Activated CD8-positive, alpha-beta T cell treated with anti-CD3 and anti-CD28 coated beads for 36 hours (primary cell): ENCODE results near the gene PI4KA. TPM values are rescaled to one million over a fixed set of nuclear protein-coding genes. Genes with fewer than 3 reads are reported as not detected.
"Not testable (repeated sequence)": the region's sequence is repeated elsewhere in the genome, so short reads cannot be mapped to it uniquely, and the experiment has no call there.

ENCODE experiments used
- ATAC-seq: fragments of 200-7000 bp; cut with Tn5 transposase; one replicate; pipeline ENCODE4 v1.10.0; 2021; ENCODE audit warnings: mild to moderate bottlenecking, moderate library complexity
- CTCF ChIA-PET: fragments of 350-600 bp; sonication (Branson Sonifier 250); formaldehyde crosslinking; loops from one replicate; lab custom pipeline; 2021; ENCODE audit warnings: antibody characterized with exemption; lab: Charles Lee
- POLR2A ChIA-PET: fragments of 350-600 bp; sonication (Branson Sonifier 250); formaldehyde crosslinking; loops from one replicate; lab custom pipeline; 2021; ENCODE audit warnings: antibody characterized with exemption; lab: Charles Lee
- DNase-seq: peaks from one replicate; pipeline ENCODE4 v3.0.0-alpha.2; 2020
- H3K27ac Mint-ChIP-seq: one replicate; pipeline ENCODE4 v1.8.0; 2021; ENCODE audit warnings: mild to moderate bottlenecking, mixed read lengths
- H3K27me3 Mint-ChIP-seq: one replicate; pipeline ENCODE4 v1.8.0; 2021; ENCODE audit warnings: mixed read lengths
- H3K36me3 Mint-ChIP-seq: one replicate; pipeline ENCODE4 v1.8.0; 2021; ENCODE audit warnings: low read depth, mixed read lengths
- H3K4me1 Mint-ChIP-seq: one replicate; pipeline ENCODE4 v1.8.0; 2021; ENCODE audit warnings: low read depth, mixed read lengths
- H3K4me3 Mint-ChIP-seq: one replicate; pipeline ENCODE4 v1.8.0; 2021; ENCODE audit warnings: mild to moderate bottlenecking, moderate library complexity, mixed read lengths
- H3K9me3 Mint-ChIP-seq: one replicate; pipeline ENCODE4 v1.8.0; 2021; ENCODE audit warnings: mixed read lengths
- CTCF ChIP-seq: fragments of 200-600 bp; IDR thresholded peaks from one replicate; pipeline ENCODE4 v1.8.0; 2022; ENCODE audit warnings: antibody characterized with exemption, mild to moderate bottlenecking
- intact Hi-C: fragments of 100-400 bp; cut with micrococcal nuclease; formaldehyde crosslinking; loops from one replicate; pipeline ENCODE4 v1.10.0; 2022
- total RNA-seq, 2 experiments: library from RNA; stranded (reverse); gene quantifications; one replicate each; pipeline ENCODE4 v1.2.3, GENCODE V29; 2021

Gene PI4KA
- total RNA-seq, 2 experiments from 2014 or later = 63.9 to 64.1 TPM

- peaks cover 30% of the 10 kb centered on the region for H3K36me3 Mint-ChIP-seq
Observed at GRCh38 chr22:20829491-20830134, 29.0 kb downstream of the PI4KA start.

GRCh38 chr22:20826373-20827152 lies 32.0 kb downstream of the PI4KA start:
- peaks cover 17% of the 10 kb centered on the region for H3K36me3 Mint-ChIP-seq
- intact Hi-C loops, H3K9me3 Mint-ChIP-seq, H3K4me3 Mint-ChIP-seq, H3K27me3 Mint-ChIP-seq, DNase-seq, H3K27ac Mint-ChIP-seq, POLR2A ChIA-PET, ATAC-seq, H3K4me1 Mint-ChIP-seq: not testable (repeated sequence)
- CTCF ChIA-PET = interaction anchor here (1.5 kb wide), 1 partner anchor 43 kb away, joined by 4 read pairs; no protein-coding TSS in a partner anchor

More at GRCh38 chr22:20829491-20830134, 29.0 kb downstream of the PI4KA start:
- ATAC-seq = no peak
- Mint-ChIP-seq H3K4me1 (no peaks in the 10 kb centered on the region), H3K9me3 (no peaks in the 10 kb centered on the region), H3K27ac (no peak overlapping the region), H3K4me3 (no peak overlapping the region), H3K27me3 (no peaks in the 10 kb centered on the region)
- ChIA-PET POLR2A (no interaction called here), CTCF (interaction anchor here (1.2 kb wide), 1 partner anchor 88 kb away, joined by 3 read pairs; no protein-coding TSS in a partner anchor)
- no peak for DNase-seq
- intact Hi-C loops = no loop called here
- TF ChIP-seq CTCF = no peak

- ATAC-seq = no peak
- no peak for DNase-seq
- Mint-ChIP-seq H3K27ac (no peak overlapping the region), H3K4me3 (no peak overlapping the region), H3K27me3 (no peaks in the 10 kb centered on the region), H3K4me1 (no peaks in the 10 kb centered on the region), H3K36me3 (peaks cover 15% of the 10 kb centered on the region), H3K9me3 (no peaks in the 10 kb centered on the region)
- ChIA-PET CTCF (interaction anchor here (1.5 to 1.6 kb wide), 2 partner anchors 20 to 42 kb away, joined by 3 to 4 read pairs; no protein-coding TSS in a partner anchor), POLR2A (no interaction called here)
- intact Hi-C loops = no loop called here
- no peak for TF ChIP-seq CTCF
Observed at GRCh38 chr22:20825624-20826023, 33.0 kb downstream of the PI4KA start.

GRCh38 chr22:20825216-20825615 lies 33.4 kb downstream of the PI4KA start:
- ATAC-seq, POLR2A ChIA-PET: not testable (repeated sequence)

GRCh38 chr22:20823264-20823663 lies 35.3 kb downstream of the PI4KA start:
- no peak for ATAC-seq
- no peak overlapping the region for H3K27ac Mint-ChIP-seq
- intact Hi-C loops = no loop called here
- H3K27me3 Mint-ChIP-seq = no peaks in the 10 kb centered on the region
- H3K4me1 Mint-ChIP-seq = no peaks in the 10 kb centered on the region
- no peak for DNase-seq
- CTCF ChIA-PET = interaction anchor here (1.2 kb wide), 1 partner anchor 39 kb away, joined by 5 read pairs; no protein-coding TSS in a partner anchor
- POLR2A ChIA-PET = no interaction called here
- no peak for TF ChIP-seq CTCF
- no peaks in the 10 kb centered on the region for H3K9me3 Mint-ChIP-seq
- H3K4me3 Mint-ChIP-seq = no peak overlapping the region
- H3K36me3 Mint-ChIP-seq = peaks cover 7% of the 10 kb centered on the region

More at GRCh38 chr22:20825216-20825615, 33.4 kb downstream of the PI4KA start:
- H3K27me3 Mint-ChIP-seq, intact Hi-C loops, H3K27ac Mint-ChIP-seq, H3K4me3 Mint-ChIP-seq, DNase-seq, H3K4me1 Mint-ChIP-seq, H3K9me3 Mint-ChIP-seq: not testable (repeated sequence)
- H3K36me3 Mint-ChIP-seq = peaks cover 13% of the 10 kb centered on the region
- CTCF ChIA-PET = interaction anchor here (0.6 to 1.6 kb wide), 3 partner anchors 14 to 41 kb away, joined by 3 to 4 read pairs (median 3); no protein-coding TSS in a partner anchor
